ENCODE data around the gene MTHFD2L.
"Not testable (repeated sequence)": the region's sequence is repeated elsewhere in the genome, so short reads cannot be mapped to it uniquely, and the experiment has no call there.

MTHFD2L gene

DNA sequence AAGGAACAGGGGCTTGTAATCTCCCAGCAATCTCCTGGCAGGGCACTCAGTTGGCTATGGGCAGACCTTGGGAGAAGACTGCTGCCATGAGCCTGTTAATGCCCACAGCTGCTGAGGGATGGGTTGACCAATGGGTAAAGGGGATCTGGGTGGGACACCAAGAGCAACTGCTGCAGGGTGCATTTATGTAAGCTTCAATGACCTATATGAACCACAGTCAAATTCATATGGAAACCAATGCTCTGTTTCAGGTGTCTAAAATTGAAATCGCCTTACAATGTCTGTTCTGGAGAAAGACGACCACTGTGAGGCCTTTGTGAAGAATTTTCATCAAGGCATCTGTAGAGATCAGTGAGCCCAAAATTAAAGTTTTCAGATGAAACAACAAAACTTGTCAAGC, 156.4 kb downstream of the MTHFD2L start:
- no peak for DNase-seq

GRCh38 chr4:74314944-74315343, 157.0 kb downstream of the MTHFD2L start:
- no peak for DNase-seq

GRCh38 chr4:74315376-74315775, 157.5 kb downstream of the MTHFD2L start:
- no peak for DNase-seq

GRCh38 chr4:74316397-74316796, 158.5 kb downstream of the MTHFD2L start:
- DNase-seq = no peak

DNA sequence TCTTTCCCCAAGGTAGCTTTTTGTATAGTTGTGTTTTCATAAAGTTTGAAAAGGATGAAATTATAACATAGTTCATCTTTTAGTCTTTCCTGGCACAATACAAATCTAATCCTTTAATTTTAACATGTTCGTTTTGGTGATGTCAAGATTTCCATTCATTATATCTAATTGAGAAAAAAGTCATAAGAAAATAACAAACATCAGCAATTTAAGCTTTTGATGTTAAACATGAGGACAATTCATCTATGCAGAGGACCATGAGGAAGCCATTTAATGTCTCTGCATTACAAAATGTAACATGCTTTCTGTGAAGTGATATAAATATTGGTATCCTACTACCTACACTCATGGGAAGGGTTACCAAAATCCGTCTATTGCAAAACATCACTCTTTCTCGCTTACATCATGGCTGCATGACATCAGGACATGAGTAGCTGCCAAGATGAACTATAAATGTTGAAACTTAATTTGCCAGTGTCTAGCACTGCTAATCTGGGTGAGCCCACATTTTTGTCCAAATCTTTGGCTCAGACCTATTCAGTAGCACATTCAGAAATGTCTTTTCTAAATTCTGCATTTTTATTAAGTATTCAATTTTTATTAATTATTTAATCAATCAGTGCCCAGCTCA, 159.8 kb downstream of the MTHFD2L start:
- no peak for DNase-seq

DNA sequence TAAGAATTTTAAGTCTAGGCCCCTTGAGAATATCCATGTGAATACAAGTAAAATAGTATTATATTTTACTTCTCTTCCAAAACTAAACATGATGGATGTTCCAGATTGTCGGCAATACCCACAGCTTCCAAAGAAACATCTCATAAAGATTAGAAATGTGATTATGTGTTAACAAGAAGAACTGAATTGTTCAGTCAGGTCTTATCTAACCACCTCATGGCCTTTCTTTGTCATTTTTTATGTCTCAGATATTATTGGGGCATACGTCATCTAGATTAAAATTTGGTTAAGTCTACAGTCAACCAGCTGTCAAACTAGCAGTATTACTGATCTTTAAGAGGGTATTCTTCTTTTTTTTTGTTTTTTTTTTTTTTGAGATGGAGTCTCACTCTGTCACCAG, 160.4 kb downstream of the MTHFD2L start:
- no peak for DNase-seq

GRCh38 chr4:74319470-74319869, 161.6 kb downstream of the MTHFD2L start:
- no peak for DNase-seq

- peak; percentile 19 for DNase-seq
These were observed 162.7 kb downstream of the MTHFD2L start for GRCh38 chr4:74320559-74321118.

GRCh38 chr4:74322301-74322700, 164.4 kb downstream of the MTHFD2L start:
- DNase-seq = no peak

GRCh38 chr4:74323663-74324062, 165.7 kb downstream of the MTHFD2L start:
- no peak for DNase-seq

- no peak for DNase-seq
These were observed 166.3 kb downstream of the MTHFD2L start for GRCh38 chr4:74324262-74324661.

GRCh38 chr4:74325886-74326285, 168.0 kb downstream of the MTHFD2L start:
- DNase-seq = no peak

DNA sequence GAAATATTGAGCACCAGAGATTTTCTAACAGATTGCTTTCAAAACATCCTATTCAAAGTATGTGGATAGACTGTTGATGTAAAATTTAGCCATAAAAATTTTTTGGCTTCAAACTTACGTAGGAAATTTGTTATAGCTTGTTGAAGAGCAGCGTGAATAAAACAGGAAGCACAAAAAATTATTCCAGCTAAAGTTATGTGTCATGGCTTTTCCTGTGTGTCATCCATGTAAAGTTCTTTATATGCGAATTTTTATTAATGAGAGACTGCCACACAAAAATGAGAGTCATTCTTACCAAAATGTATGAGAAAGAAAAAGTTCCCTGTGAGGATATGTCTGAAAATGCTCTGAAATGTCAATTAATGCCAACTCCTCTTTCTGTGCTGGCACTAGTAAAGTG, 169.8 kb downstream of the MTHFD2L start:
- DNase-seq = no peak

DNA sequence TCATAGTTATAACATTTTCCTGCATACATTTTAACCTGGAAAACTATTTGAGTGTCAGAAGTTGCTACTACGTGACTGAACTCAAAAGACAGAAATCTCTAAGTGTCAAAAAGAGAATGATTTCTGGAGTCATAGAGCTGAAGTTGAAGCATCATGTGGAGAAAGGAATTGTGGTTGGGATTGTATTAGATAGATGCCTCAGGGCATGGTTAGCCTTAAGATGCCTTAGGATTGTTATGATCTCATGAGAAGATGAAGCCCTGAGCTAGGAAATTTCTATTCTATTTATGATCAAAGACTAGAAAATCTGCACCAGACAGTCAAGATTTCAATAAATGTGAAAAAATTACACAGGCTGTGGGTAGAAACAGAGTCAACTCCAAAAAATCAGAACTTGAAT, 170.6 kb downstream of the MTHFD2L start:
- no peak for DNase-seq

DNA sequence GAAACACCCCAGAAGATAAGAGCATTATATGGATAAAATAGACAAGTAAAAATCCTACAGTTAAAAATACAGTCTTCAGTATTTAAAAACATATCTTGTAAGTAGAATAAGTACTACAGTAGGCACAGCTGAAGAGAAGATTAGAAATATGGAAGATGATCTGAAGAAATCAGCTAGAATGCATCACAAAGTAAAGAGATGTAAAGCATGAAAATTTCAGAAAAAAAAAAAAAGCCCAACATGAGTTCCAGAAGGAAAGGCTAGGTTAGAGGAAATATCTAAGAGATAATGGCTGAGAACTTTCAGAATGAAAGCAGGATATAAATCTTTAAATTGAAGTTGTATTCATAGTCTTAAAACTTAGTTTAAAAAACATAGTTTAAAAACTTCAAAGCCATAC, 171.4 kb downstream of the MTHFD2L start:
- no peak for DNase-seq

DNA sequence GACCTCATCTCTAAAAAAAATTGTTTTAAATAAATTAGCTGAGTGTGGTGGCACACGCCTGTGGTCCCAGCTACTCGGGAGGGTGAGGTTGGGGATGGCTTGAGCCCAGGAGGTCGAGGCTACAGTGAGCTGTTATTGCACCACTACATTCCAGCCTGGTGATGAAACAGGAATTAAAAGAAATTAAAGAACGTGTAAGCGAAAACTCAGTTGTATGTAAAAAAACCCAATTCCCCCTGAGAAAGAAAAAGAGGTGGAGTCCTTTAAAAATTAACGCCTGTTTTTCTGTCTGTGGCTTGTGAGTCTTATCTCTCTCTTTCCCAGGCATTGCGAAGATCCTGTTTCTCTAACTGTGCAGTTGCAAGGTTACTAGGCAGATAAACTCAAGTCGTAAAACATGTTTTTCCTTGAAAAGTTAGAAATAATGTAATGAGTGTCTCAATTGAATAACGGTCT, 172.4 kb downstream of the MTHFD2L start:
- DNase-seq = no peak

DNA sequence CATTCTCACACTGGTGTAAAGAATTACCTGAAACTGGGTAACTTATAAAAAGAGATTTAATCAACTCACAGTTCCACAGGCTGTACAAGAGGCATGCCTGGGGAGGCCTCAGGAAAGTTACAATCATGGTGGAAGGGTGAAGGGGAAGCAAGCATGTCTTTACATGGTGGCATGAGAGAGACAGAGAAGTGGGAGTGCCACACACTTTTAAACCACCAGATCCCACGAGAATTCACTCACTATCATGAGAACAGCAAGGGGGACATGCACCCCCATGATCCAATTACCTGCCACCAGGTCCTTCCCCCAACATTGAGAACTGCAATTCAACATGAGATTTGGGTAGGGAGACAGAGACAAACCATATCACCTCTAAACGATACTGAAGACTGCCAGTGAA, 173.3 kb downstream of the MTHFD2L start:
- DNase-seq = no peak

DNA sequence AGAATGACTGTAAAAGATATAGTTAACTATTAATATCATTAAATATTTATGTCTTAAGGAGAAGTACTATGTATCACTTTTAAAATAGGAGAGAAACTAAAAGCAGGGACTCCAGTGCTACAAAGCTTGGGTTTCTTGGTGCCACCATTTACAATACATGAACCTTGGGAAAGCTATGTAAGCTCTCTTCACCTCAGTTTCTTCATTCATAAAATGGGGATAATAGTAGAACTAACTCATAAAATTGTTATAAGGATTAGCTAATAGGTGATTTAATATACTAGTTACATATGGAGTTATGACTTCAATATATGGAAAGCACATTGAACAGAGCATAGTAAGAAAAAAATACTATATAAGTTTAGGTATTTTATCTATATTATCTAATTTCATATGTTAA, 174.0 kb downstream of the MTHFD2L start:
- DNase-seq = no peak

DNA sequence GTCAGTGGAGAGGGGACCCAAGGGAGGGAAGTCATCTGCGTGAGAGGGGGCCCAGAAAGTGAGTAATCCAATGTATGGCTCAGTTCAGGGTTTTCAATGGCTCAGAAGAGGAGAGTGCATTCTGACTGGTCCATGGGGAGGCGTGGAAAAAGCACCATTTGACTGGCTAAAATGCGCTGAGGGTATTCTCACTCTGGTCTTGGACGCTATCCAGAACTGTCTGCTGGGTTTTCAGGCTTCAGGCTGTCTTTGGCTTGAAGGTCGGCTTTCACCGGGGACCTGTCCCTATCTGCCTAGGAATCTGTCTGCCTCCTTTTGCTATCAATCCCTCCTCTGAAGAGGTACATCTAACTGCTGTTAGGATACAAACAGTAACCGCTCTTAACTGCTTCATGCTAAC, 176.7 kb downstream of the MTHFD2L start:
- no peak for DNase-seq

DNA sequence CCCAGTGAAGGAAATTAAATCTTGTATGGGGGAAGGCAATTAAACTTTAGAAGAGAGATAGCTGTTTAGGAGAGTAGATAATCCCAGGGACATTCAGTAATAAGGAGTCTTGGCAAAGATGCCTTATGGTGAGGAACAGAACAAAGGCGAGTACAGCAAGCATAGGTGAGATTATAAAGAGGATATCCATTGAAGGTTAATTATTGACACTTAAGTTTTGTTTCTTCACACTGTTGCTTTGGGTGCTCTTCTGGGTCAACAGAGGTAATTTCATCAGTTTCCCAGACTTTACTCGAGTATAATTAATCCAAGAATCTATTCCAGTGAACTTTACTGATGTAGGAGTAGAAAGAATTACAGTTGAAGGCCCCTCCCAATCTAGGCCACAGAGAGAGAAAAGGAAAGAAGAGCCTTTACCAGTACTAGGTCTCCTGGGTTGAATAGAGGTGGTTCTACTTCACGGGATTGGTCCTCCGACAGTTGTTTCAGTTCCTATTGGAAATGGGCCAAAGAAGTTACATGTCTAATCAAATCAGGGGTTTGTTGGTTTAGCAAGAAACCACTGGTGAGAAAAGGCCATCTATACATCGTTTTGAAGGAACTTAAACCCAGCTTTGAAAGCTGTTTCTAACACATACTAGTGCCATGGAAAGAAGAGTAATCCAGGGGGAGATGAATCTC, 177.6 kb downstream of the MTHFD2L start:
- peak; percentile 13 for DNase-seq

DNA sequence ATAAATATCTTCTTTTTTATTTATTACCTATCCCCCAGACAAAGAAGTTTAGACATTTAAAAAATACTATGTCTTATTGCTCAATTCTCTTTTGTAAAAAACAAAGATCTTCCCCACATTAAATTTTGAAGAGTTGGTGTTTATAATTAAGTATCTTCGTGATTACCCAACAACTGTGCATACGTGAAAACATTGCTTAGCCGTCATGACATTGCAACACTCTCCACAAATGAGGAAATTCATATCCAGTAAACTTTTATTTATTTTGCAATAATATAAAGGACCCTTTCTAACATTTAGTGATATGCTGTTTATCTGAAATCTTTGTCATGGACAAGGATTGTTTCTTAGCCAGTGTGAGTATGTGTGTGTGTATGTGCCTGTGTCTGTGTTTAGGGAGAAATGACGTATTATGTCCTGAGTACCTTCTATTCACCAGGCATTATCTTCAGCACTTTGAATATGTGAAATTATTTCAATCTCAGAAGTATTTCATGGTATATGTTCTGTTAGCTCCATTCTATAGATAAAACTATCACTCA, 180.9 kb downstream of the MTHFD2L start:
- DNase-seq = no peak

DNA sequence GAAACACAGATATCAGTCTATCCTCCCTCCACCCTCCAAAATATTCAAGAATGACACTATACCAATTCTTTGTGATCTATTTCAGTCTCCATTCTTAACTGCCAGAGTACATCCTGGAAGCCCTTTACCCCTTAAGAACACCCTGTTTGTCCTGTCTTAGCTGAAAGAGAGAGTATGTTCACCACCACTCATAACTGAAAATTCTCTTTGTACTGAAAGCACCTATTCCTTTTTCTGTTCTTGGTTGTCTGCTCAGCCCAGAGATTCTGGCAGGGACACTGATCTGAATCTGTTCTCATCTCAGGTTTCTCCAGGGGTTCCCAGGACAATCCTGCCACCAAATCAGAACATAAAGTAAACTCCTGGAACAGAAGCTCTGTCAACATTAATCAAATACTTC, 181.6 kb downstream of the MTHFD2L start:
- no peak for DNase-seq

DNA sequence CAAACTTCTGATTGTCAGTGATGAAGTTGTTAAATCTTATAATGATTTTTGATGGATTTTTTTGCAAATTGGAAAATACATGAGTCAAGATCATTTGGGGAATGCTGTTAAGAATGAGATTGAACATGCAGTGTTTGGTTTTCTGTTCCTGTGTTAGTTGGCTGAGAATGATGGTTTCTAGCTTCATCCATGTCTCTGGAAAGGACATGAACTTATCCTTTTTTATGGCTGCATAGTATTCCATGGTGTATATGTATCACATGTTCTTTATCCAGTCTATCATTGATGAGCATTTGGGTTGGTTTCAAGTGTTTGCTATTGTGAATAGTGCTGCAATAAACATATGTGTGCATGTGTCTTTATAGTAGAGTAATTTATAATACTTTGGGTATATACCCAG, 182.5 kb downstream of the MTHFD2L start:
- DNase-seq = not testable (repeated sequence)

GRCh38 chr4:74344031-74344430, 186.1 kb downstream of the MTHFD2L start:
- no peak for DNase-seq
